Measurements from ENCODE around the gene MGLL.
"Not testable (repeated sequence)": the region's sequence is repeated elsewhere in the genome, so short reads cannot be mapped to it uniquely, and the experiment has no call there.

Gene MGLL

GRCh38 chr3:127684871-127685707, 137.2 kb downstream of the MGLL start:
- H3K4me2 ChIP-seq (ENCODE audit: low read length): no peak overlapping the region
- no peaks in the 10 kb centered on the region for H3K27me3 ChIP-seq (ENCODE audit: insufficient read depth, low read length)
- no peaks in the 10 kb centered on the region for H3K79me2 ChIP-seq (ENCODE audit: insufficient read depth, low read length)
- no peaks in the 10 kb centered on the region for H3K4me1 ChIP-seq (ENCODE audit: insufficient read depth, low read length, severe bottlenecking)
- no peaks in the 10 kb centered on the region for H3K9me3 ChIP-seq (ENCODE audit: low read length)
- TF ChIP-seq CTCF (IDR thresholded peaks at IDR 0.05; ENCODE audit: low read length) (no peak), EZH2 (IDR thresholded peaks at IDR 0.05; ENCODE audit: borderline replicate concordance, low read length) (no peak)
- H3K9me2 ChIP-seq (ENCODE audit: low read depth, low read length): no peaks in the 10 kb centered on the region
- no peak overlapping the region for H3K4me3 ChIP-seq (ENCODE audit: low read depth, low read length, poor library complexity, severe bottlenecking)
- H3K9ac ChIP-seq (ENCODE audit: low read length): no peak overlapping the region
- H4K20me1 ChIP-seq (ENCODE audit: insufficient read depth, low read length): no peaks in the 10 kb centered on the region
- H3F3A ChIP-seq (ENCODE audit: insufficient read depth, low read length): no peaks in the 10 kb centered on the region
- no peak overlapping the region for H2AFZ ChIP-seq (ENCODE audit: low read length)
- H3K36me3 ChIP-seq (ENCODE audit: insufficient read depth, low read length): no peaks in the 10 kb centered on the region
- H3K27ac ChIP-seq (ENCODE audit: low read depth, low read length, poor library complexity, severe bottlenecking): no peak overlapping the region

- H4K20me1 ChIP-seq (ENCODE audit: insufficient read depth, low read length): no peaks in the 10 kb centered on the region
- no peaks in the 10 kb centered on the region for H3K9me2 ChIP-seq (ENCODE audit: low read depth, low read length)
- H3K9me3 ChIP-seq (ENCODE audit: low read length): no peaks in the 10 kb centered on the region
- H3K9ac ChIP-seq (ENCODE audit: low read length): no peak overlapping the region
- H3K4me1 ChIP-seq (ENCODE audit: insufficient read depth, low read length, severe bottlenecking): no peaks in the 10 kb centered on the region
- no peak for TF ChIP-seq CTCF (IDR thresholded peaks at IDR 0.05; ENCODE audit: low read length)
- TF ChIP-seq EZH2 (IDR thresholded peaks at IDR 0.05; ENCODE audit: borderline replicate concordance, low read length): no peak
- H2AFZ ChIP-seq (ENCODE audit: low read length): no peak overlapping the region
- H3F3A ChIP-seq (ENCODE audit: insufficient read depth, low read length): no peaks in the 10 kb centered on the region
- no peaks in the 10 kb centered on the region for H3K79me2 ChIP-seq (ENCODE audit: insufficient read depth, low read length)
- no peaks in the 10 kb centered on the region for H3K27me3 ChIP-seq (ENCODE audit: insufficient read depth, low read length)
- no peaks in the 10 kb centered on the region for H3K36me3 ChIP-seq (ENCODE audit: insufficient read depth, low read length)
- no peak overlapping the region for H3K4me2 ChIP-seq (ENCODE audit: low read length)
- no peak overlapping the region for H3K4me3 ChIP-seq (ENCODE audit: low read depth, low read length, poor library complexity, severe bottlenecking)
- H3K27ac ChIP-seq (ENCODE audit: low read depth, low read length, poor library complexity, severe bottlenecking): no peak overlapping the region
Observed at GRCh38 chr3:127682561-127682960, 139.8 kb downstream of the MGLL start.

GRCh38 chr3:127682175-127682554, 140.2 kb downstream of the MGLL start:
- H3K4me3 ChIP-seq (ENCODE audit: low read depth, low read length, poor library complexity, severe bottlenecking); H2AFZ ChIP-seq (ENCODE audit: low read length); H3K4me2 ChIP-seq (ENCODE audit: low read length); H3K9me3 ChIP-seq (ENCODE audit: low read length); H3F3A ChIP-seq (ENCODE audit: insufficient read depth, low read length); H3K4me1 ChIP-seq (ENCODE audit: insufficient read depth, low read length, severe bottlenecking); H3K36me3 ChIP-seq (ENCODE audit: insufficient read depth, low read length); H3K27me3 ChIP-seq (ENCODE audit: insufficient read depth, low read length); H3K27ac ChIP-seq (ENCODE audit: low read depth, low read length, poor library complexity, severe bottlenecking); H3K79me2 ChIP-seq (ENCODE audit: insufficient read depth, low read length); H3K9me2 ChIP-seq (ENCODE audit: low read depth, low read length); H3K9ac ChIP-seq (ENCODE audit: low read length); H4K20me1 ChIP-seq (ENCODE audit: insufficient read depth, low read length): not testable (repeated sequence)

- H3K4me1 ChIP-seq (ENCODE audit: insufficient read depth, low read length, severe bottlenecking): no peaks in the 10 kb centered on the region
- no peak overlapping the region for H3K4me2 ChIP-seq (ENCODE audit: low read length)
- H3F3A ChIP-seq (ENCODE audit: insufficient read depth, low read length): no peaks in the 10 kb centered on the region
- no peaks in the 10 kb centered on the region for H3K36me3 ChIP-seq (ENCODE audit: insufficient read depth, low read length)
- TF ChIP-seq EZH2 (IDR thresholded peaks at IDR 0.05; ENCODE audit: borderline replicate concordance, low read length) (no peak), CTCF (IDR thresholded peaks at IDR 0.05; ENCODE audit: low read length) (no peak)
- H3K79me2 ChIP-seq (ENCODE audit: insufficient read depth, low read length): no peaks in the 10 kb centered on the region
- H3K27ac ChIP-seq (ENCODE audit: low read depth, low read length, poor library complexity, severe bottlenecking): no peak overlapping the region
- H3K27me3 ChIP-seq (ENCODE audit: insufficient read depth, low read length): no peaks in the 10 kb centered on the region; the same call in 1 of the 2 replicates
- H3K9me3 ChIP-seq (ENCODE audit: low read length): no peaks in the 10 kb centered on the region
- no peaks in the 10 kb centered on the region for H4K20me1 ChIP-seq (ENCODE audit: insufficient read depth, low read length)
- no peak overlapping the region for H3K9ac ChIP-seq (ENCODE audit: low read length)
- H3K9me2 ChIP-seq (ENCODE audit: low read depth, low read length): no peaks in the 10 kb centered on the region
- no peak overlapping the region for H2AFZ ChIP-seq (ENCODE audit: low read length)
- no peak overlapping the region for H3K4me3 ChIP-seq (ENCODE audit: low read depth, low read length, poor library complexity, severe bottlenecking)
Observed at GRCh38 chr3:127680798-127681221, 141.5 kb downstream of the MGLL start.

Measured in OCI-LY1 (cell line).